GM19395 (cell line): ENCODE data around the gene CTBP1.

ENCODE experiments used
- ATAC-seq: cut with Tn5 transposase; IDR thresholded peaks from one replicate; pipeline ENCODE4 v1.9.1; 2021; ENCODE audit warnings: mild to moderate bottlenecking, moderate library complexity; ENCODE audit not compliant: unreplicated experiment

Gene CTBP1

DNA sequence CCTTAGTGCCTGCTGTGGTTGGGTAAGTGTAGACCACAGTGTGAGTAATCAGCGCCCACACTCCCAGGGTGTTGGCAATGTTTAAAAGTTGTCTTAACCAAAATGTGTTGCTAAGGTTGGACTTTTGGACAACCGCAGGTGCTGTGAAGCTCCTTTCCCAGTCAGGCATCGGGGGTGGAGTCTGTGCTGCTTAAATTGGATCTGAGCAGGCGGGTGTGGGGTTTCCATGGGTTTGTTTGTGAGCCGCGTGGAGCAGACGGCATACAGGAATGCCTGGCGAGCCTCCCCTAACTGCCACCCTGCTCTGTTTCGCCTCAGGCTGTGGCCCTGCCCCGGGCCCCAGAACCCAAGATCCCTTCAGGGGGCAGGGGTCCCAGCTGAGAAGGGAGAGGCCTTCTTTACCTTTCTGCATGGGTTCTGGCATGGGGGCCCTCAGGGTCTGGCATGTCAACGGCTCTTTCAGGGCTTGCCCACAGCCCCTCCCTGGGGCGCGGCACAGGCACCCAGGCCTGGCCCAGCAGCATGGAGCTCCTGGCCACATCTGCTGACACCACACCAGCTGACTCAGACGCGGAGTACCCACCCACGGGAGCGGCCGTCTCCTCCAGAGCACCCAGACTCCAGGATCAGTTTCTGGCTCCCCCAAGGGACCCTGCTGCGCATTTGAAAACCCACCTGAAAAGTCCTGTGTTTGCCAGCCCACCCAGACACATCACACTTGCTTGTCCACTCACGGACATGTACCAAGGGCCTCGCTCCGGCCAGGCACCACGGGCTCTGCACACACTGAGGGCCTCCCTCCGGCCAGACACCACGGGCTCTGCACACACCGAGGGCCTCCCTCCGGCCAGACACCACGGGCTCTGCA, 71.4 kb downstream of the CTBP1 start:
- no peak for ATAC-seq

DNA sequence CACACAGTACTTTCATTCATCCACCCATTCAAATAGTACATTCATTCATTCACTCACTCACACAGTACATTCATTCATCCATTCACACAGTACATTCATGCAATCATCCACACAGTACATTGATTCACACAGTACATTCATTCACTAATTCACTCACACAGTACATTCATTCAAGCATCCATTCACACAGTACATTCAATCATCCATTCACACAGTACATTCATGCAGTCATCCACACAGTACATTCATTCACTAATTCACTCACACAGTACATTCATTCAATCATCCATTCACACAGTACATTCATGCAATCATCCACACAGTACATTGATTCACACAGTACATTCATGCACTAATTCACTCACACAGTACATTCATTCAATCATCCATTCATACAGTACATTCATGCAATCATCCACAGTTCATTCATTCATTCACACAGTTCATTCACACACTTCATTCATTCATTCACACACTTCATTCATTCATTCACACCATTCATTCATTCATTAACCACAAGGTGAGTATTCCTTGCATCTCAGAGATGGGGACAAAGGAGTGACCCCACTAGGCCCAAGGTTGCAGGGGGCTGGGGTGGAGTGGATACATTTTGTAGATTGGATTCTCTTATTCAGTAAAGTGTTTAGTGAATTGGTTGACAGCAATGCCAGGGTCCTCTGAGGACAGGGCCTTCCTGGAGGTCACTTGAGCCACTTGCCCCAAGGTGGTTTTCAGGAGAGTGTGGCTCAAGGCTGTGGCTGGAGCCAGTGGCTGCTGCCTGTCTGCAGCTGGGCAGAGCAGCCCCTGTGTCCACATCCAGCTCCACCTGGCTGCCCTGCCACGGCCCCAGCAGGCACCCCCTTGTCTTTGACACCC, 72.3 kb downstream of the CTBP1 start:
- ATAC-seq: no peak

DNA sequence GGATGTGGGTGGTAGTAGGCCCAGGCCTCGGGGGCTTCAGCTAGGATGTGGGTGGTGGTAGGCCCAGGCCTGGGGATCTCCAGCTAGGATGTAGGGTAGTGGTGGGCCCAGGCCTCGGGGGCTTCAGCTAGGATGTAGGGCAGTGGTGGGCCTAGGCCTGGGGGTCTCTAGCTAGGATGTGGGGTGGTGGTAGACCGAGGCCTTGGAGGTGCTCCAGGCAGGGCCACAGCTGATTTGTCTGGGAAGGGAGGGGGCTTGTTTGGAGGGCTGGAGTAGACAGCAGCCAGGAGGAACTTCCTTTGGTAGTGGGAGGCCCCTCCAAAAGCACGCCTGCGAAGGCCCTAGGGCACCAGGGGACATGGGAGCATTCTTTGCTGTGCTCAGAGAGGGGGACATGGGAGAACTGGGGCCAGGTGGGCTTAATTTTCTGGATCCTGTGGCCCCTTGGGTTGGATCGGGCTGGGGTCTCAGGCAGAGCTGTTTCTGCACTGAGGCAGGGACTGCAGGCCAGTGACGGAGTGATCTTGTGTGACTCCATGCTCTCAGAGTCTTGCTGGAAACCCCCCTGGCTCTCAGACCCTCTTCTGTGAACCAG, 73.2 kb downstream of the CTBP1 start:
- no peak for ATAC-seq

DNA sequence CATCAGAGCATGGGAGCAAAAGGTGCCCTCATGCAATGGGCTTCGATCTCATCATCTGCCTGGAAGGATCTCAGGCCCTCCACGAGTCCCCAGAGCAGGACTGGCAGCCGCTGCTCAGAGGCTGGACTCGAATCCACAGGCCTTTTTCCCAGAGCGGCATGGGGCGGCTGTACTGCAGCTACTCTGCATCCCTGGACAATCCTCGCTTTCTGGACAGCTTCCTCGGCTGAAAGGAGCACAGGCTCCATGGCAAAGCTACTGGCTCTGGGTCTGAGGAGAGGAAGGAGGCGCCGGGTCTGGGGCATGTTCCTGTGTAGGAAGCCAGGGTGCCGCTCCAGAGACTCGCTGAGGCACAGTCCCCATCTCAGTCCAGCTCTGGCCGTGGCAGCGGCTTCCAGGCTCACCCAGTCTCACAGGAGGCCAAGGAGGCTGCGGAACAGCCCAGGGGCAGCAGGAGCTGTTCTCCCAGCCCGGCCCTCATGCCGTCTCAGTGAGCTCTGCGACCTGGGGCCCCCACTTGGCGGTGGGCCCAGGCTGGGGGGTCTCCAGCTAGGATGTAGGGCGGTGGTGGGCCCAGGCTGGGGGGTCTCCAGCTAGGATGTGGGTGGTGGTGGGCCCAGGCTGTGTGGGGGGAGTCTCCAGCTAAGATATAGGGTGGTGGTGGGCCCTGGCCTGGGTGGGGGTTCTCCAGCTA, 73.8 kb downstream of the CTBP1 start:
- no peak for ATAC-seq

DNA sequence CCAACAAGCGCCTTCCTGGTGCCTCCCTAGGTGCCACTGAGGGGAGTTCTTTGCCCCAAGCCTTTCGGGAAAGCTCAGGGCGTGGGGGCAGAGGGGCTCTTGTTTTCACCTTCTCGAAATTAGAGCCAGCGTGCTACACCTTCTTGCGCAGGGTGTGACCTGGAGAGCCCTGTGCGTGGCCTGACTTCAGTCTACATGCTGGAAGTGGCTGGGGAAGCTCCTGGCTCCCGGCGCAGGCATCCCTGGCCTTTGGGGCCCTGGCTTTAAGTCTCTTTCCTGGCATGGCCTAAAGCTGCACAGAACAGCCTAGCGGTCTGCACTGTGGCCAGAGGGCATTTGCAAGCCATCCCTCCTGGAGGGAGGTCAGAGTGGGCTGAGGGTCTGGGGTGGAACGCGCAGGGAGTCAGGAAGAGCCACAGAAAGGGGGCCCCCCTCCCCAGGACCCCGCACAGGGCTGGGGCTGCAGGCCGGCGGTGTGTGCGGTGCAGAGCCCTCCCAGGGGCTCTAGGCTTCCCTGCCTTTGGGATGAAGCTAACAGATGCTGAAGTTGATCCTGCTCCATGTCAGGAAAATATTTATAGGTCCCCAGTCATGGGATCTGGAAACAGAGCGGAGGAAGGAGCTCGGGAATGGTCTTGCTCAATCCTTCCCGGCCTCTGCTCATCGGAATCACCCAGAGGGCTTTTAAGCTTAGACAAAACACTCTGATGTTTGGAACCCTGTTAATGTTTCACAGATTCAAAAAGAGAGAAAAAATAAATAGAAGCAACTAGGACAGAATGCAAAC, 75.8 kb downstream of the CTBP1 start:
- no peak for ATAC-seq

DNA sequence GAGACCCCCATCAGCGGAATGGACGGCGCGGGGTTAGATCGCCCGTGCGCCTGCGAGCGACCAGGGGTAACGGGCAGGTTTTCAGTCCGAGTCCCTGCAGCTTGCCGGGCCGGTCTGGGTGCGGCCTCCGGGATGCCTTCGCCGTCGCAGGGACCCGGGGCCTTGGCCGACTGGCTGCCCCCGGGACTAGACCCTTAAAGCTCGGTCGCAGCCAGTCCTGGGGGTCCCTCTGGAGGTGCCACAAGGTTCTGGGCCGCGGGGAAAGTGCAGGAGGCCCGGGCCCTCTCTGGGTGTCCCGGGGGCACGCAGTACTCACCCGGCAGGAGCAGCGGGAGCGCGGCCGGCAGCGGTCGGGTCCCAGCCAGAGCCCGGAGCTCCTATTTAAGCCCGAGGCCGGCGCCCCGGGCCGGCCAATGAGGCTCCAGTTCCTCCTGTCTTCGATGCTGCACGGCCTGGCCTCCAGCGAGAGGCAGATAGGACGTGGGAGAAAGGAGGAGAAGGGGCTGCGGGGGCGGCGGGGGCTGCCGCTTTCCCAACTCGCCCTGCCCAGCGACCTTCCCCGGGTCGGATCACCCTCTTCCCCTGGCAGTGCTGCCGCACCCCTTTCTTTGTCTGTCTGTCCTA, 76.6 kb downstream of the CTBP1 start, which contains the start of gene SPON2:
TSS of gene SPON2 (minus strand) at position 356 of the 624 bp plus-strand sequence.
- ATAC-seq: no peak

DNA sequence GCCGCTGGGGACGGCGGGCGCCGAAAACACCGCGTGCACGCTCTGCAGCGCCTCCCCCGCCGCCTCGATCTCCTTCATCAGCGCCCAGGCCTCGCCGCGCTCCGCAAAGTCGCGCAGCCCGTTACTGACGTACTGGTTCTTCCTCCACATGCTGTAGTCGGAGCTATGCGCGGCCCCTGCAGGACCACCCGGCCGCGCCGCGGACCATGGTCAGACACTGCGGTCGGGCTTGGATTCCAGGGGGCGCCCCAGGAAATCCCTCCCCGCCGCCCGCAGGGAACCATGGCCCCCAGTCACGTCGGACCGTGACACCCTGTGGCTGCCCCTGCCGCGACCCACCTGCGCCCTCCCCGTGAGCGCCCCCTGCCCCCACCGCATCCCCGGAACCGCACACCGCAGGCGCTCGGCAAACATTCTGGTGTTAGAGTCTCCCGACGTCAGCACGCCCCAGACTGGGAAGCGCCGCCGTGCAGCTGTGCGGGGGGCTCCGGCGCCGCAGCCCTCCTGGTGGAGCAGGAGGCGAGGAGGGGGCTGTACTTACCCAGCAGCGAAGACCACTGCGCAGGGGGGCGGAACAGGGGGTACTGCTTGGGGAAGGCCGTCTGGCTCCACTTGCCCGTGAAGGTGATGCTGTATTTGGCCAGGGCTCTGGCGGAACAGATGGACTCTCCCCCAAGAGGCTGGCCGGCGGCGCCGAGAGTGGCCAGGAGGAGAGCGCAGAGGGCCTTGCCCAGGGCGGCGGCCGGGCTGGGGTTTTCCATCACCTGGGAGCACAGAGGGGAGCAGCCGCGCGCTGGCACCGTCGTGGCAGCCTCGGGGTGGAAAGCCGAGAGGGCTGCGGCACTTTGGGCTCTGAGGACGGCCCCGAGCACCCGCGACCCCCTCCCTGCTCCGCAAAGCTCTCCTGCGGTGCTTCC, 77.4 kb downstream of the CTBP1 start:
- ATAC-seq: no peak

DNA sequence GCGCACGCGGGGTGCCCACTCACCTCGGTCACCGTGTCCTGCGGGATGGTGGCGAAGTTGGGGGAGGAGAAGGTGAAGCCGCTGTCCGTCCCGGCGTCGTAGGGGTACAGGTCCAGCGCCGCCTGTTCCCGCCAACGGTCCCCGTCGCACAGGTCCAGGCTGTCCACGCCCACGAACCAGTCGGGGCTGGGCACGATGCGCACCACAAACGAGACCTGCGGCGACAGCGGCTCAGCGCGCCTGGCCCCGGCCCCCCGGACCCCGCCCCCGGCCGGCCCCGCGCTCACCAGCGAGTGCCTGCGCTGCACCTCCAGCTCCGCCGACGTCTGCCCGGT, 78.0 kb downstream of the CTBP1 start:
- ATAC-seq: no peak

DNA sequence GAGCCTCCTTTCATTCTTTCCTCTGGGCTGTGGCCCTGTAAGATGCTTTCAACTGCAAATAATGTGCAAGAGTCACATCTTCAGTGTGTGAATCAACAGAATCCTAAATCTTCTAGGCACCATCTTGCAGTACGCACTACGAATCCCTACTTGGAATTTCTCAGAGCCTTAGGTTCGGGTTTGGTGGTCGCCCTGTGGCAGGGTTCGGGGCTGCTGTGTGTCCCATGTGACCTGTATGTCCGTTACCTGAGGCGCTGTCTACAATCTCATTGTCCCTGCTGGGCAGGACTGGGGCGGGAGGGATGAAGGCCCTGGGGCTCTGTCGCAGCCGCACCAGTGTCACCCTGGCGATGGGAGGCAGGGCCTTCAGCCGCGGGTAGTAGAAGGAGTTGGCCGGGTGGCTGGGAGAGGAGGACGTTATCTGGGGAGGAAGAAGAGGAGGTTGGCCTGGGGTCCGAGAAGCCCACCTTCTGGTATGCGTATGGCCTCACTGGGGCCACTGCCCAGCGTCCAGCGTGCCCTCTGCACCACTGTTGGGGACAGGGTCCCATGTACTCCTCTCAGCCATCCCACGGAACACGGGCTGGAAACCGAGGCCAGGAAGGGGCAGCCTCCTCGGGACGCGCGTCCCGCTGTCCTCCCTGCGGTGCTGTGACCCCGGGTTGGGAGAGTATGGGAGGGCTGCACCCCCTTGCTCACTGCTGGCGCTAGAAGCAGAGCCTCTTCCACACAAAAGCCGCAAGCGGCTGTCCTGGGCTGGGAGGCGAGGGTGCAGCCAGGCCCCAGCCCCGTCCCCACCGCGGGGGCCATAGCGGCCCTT, 78.6 kb downstream of the CTBP1 start:
- no peak for ATAC-seq

DNA sequence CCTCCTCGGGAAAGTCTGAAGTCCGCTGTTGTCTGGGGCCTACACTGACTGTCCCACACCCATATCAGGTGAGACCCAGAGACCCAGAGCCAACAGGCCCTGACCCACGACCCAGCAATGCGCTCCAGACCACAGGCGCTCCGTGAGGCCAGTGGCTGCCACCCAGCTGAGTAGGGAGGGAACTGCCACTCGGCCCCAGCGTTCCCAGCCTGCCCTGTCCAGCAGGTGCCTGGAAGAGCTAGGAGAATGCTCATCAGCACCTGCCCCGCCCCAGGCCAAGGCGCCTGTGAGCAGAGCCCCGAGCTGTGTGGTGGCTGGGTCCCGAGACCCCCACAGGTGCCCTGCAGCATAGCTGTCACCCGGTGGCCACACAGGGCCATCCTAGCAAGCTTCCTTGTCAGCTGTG, 79.2 kb downstream of the CTBP1 start:
- no peak for ATAC-seq

DNA sequence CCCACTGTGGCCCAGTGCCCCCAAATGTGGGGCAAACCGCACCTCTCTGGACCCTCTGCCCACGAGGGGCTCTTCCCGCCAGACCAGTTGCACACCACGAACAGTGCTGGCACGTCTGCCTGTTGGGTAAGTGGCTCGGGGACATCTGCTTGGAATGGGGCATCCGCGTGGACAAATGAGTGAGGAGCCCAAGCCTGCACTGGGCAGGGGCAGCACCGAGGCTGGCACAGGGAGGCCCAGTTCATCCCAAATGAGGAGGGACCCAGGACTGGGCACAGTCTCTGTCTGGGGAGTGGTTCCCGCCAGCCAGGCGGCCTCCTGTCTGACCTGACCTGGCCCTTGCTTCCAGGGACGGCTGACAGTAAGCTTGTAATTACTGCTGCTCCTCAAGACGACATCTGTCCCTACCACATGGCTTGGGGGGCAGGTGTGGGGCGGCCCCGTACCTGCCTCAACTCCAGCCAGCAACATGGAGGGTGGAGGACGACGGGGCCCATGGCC, 79.7 kb downstream of the CTBP1 start:
- no peak for ATAC-seq

DNA sequence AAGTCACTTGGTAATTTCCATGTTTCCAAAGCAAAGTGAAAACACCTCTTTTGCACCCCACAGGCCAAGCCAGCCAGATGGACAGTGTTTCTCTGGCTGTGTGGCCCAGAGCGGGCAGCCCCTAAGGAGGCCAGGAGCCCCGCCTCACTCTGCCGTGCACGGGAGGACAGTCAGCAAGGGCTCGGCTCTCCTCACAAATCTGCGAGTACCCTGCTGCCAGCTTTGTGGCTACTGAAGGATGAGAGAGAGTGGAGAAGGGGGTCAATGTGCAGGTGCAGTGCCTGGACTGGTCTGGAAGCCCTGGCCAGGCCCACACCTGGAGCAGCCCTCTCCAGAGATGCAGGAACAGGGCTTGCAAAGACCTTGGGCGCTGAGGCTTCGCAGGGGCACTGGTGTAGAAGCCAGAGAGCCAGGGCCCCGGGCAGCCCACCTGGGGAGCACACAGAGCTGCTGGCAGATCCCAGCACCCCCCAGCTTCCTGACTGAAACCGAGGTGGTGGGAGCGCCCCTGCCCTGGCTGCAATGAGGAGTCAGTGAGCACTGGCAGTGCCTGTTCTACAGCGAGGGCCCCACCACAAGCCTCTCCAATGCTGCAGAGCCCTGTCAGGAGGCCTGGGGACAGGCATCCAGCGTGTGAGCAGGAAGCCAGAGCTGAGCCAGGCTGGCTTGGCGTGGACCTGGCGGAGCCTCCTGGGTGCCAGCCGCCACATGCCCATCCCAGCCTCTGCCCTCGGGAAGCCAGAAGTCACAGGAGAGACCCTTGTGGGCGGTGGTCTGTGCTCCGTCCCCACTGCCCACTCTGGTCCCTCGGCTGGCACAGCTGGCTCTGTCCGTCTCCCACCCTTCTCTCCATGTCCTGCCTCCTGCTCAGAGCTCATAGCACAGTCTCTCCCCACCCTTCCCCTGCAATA, 80.5 kb downstream of the CTBP1 start:
- ATAC-seq: no peak

DNA sequence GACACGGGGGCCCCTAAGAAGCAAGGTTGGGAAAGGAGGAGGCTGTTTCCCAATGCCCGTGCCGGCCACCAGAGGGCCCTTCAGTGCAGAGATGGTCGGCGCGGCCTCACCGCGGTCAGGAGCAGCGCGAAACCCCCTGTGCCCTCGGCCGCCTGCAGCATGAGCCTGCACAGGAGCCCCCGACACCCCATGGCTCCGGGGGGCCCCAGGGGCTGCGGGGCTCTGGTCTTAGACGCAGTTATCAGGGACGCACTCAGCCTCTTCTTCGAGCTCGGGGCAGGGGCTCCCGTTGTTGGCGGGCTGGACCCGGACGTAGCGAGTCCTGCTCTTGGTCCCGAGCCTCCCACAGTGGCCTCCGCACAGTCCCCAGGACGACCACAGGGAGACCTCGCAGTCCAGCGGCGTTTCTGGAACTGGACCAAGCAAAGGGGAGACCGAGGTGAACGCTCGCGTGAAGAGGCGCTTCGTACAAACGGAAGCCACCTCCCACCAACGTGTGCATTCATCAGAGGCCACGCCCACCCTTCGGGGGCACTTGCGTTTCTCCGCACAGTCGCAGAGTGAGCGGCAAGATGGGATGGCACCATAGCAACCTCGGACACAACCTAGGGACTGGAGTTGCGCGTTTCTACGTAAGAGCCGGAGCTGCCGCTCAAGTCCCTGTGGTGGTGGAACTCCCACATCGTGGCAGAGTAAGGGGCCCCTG, 81.5 kb downstream of the CTBP1 start:
- peak; percentile 86 for ATAC-seq

DNA sequence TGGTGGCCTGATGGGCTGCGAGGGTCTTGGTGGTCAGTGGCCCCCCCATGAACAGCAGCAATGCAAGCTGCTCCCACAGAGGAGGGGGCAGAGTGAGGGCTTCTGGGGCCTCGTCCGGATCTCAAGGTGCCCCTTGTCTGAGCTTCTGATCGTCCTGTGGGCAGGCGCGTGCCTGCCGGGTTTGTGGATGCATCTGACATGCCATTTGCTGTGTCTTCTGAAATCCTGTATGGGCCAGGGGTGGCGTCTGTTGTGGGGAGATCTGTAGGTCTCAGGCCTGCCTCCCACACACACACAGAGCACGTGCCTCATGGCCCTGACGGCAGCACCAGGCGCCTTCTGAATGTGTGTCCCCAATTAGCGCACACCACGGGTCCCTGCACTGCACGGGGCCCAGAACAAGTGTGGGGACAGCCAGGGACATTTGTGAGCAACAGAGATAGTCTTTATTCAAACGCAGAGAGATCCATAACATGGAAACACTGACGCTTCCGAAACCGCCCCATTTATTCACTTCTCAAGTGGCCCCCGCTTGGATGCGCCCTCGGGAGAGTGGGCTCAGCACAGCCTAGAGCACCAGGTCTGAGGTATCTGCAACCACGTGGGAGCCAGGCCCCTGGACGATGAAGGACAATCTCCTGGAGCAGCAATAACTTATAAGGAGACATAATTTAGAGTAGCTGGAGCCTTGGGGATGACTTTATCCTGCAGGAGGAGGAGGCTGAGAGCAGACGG, 82.3 kb downstream of the CTBP1 start:
- peak; percentile 5 for ATAC-seq

DNA sequence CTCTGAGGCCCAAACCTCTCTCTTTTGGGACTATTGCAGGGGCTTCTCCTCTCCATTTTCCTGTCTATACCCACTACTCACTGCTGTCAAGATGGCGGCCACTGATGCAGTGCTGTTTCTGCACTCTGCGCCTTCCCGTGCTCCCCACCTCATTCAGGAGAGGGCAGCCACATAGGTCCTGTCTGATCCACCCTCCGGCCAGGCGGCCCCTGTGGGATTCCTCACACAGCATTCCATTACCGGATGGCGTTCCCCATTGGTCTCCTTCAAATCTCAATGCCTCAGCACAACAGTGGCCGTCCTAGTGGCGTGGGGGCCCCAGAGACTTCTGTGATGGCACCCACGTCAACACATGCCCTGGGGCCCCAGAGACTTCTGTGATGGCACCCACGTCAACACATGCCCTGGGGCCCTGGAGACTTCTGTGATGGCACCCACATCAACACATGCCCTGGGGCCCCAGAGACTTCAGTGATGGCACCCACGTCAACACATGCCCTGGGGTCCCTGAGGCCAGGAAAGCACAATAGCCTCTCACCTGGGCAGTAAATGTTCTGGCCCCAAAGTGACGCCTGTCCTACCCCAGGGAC, 83.9 kb downstream of the CTBP1 start:
- no peak for ATAC-seq
